Stimulated activated CD4-positive, alpha-beta T cell treated with anti-CD3 and anti-CD28 coated beads, TNF-alpha, amount 100 ng/mL, for 4 hours (primary cell): ENCODE data around the gene PCNP.
"Not testable (repeated sequence)": the region's sequence is repeated elsewhere in the genome, so short reads cannot be mapped to it uniquely, and the experiment has no call there.

ENCODE experiments used
- DNase-seq, 3 experiments: peaks; one replicate each; pipeline ENCODE4 v3.0.0-alpha.2; 2020; ENCODE audit warnings: low read depth in 3 of 3

PCNP gene

DNA sequence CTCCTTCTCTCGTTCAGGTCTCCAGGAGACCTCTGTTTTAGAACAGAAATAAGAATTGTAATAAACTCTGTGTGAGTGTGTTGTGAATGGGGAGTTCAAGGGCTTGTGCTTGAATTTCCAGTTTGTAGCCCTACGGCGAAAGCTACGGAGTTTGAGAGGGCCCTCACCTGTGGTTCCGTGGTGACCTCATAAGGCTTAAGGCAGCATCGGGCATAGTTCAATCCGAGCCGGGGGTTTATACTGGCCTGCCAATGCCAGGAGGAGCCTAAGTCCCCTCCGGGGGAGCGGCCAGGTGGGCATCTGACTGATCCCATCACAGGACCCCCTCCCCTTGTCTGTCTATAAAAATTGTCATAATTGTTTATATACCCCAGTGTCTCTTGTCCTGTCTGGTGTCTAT, 59.2 kb downstream of the PCNP start:
- no peak for DNase-seq

DNA sequence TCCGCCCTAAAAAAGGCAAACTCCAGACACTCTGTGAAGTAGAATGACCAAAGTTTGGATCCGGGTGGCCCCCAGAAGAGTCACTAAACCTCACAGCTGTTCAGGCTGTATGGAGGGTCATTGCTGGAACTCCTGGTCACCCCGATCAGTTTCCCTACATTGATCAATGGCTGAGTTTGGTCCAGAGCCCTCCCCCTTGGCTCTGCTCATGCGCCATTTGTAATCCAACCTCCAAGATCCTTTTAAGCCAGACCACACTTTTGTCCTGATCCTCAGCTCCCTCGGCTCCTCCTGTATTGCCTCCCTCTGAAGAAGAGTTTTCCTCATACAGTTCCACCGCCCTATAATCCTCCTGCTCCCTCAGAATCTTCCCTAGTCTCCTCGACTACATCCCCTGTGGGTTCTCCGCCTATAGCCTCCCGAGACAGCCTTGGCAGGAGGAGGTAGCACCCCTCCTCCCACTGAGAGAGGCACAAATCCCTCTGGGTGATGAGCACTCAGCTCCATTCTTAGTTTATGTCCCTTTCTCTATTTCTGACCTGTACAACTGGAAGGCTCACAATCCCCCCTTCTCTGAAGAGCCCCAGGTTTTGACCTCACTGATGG, 60.7 kb downstream of the PCNP start:
- no peak for DNase-seq

- DNase-seq = no peak
Measured at GRCh38 chr3:101635345-101635744, 61.4 kb downstream of the PCNP start.

GRCh38 chr3:101635954-101636798, 62.2 kb downstream of the PCNP start:
- peak; percentile 24 to 46 (median 28) for DNase-seq

GRCh38 chr3:101637451-101637850, 63.5 kb downstream of the PCNP start:
- no peak for DNase-seq

DNA sequence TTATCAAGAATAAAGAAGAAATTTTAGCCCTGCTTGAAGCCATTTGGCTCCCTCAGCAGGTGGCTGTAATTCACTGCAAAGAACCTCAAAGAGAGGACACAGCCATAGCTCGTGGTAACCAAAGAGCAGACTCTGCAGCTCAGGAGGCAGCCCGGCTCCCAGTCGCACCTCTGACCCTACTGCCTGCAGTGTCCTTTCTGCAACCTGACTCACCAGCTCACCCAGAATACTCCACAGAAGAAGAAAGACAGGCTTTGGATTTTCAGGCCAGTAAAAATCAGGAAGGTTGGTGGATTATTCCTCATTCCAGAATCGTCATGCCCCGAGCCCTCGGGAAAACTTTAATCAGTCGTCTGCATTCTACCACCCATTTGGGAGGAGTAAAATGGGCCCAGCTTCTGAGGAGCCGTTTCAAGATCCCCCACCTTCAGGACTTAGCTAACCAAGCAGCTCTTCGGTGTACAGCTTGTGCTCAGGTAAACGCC, 64.3 kb downstream of the PCNP start:
- DNase-seq = no peak

- DNase-seq = no peak
Measured at GRCh38 chr3:101639280-101639963, 65.4 kb downstream of the PCNP start.

DNA sequence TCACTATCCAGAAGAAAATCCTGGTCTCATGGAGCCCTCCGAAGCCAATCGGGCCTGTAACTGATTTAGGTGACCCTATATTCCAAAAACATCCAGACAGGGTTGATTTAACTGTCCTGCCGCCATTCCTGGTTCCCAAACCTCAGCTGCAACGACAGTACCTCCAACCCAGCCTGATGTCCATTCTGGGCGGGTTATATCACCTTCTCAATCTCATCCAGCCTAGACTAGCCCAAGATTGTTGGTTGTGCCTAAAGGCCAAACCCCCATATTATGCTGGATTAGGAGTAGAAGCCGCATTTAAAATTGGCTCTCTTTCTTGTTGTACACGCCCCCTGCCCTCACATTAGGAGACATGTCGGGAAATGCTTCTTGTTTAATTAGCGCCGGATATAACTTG, 66.3 kb downstream of the PCNP start:
- DNase-seq = no peak

- DNase-seq = not testable (repeated sequence)
Measured at GRCh38 chr3:101641397-101642115, 67.6 kb downstream of the PCNP start.

GRCh38 chr3:101642441-101642840, 68.5 kb downstream of the PCNP start:
- DNase-seq = no peak

GRCh38 chr3:101643009-101643844, 69.2 kb downstream of the PCNP start:
- no peak for DNase-seq
